ENCODE measurements around the gene MAP3K15. TPM values are rescaled to one million over a fixed set of nuclear protein-coding genes. Genes with fewer than 3 reads are reported as not detected.
A peak's percentile ranks its signal among the peaks of the same experiment; 100 is the strongest.

MAP3K15 gene
- total RNA-seq, 2 experiments from 2014 or later, result 0.21 to 0.38 TPM

GRCh38 chrX:19343085-19343534 is 172.2 kb downstream of the MAP3K15 start:
- Mint-ChIP-seq H3K4me1 (peaks cover 21% of the 10 kb centered on the region), H3K27me3 (no peaks in the 10 kb centered on the region), H3K4me3 (peak overlapping the region; percentile 81), H3K36me3 (no peaks in the 10 kb centered on the region), H3K27ac (peak overlapping the region; percentile 83), H3K9me3 (ENCODE audit: low read depth) (no peaks in the 10 kb centered on the region)
- CTCF ChIA-PET, result interaction anchor here (0.9 kb wide), 1 partner anchor 9 kb away, joined by 4 read pairs; no protein-coding TSS in a partner anchor
- ATAC-seq, result no peak
- DNase-seq, result no peak

- Mint-ChIP-seq H3K27me3 (no peaks in the 10 kb centered on the region), H3K36me3 (no peaks in the 10 kb centered on the region), H3K4me1 (peaks cover 17% of the 10 kb centered on the region), H3K27ac (no peak overlapping the region), H3K9me3 (ENCODE audit: low read depth) (no peaks in the 10 kb centered on the region), H3K4me3 (peak overlapping the region; percentile 81)
- no peak for ATAC-seq
- no peak for DNase-seq
- CTCF ChIA-PET, result interaction anchor here (0.9 kb wide), 1 partner anchor 8 kb away, joined by 4 read pairs; no protein-coding TSS in a partner anchor
Measured at GRCh38 chrX:19342331-19342906, 172.9 kb downstream of the MAP3K15 start.

GRCh38 chrX:19334945-19335626 is 180.2 kb downstream of the MAP3K15 start:
- no peaks in the 10 kb centered on the region for H3K27me3 Mint-ChIP-seq
- CTCF ChIA-PET, result interaction anchor here (0.6 to 1.4 kb wide), 5 partner anchors 8 to 501 kb away, joined by 3 to 6 read pairs (median 4); partner anchors contain the start of gene PDHA1
- no peak overlapping the region for H3K27ac Mint-ChIP-seq
- DNase-seq (peak; percentile 44), ATAC-seq (peak; percentile 51)
- no peaks in the 10 kb centered on the region for H3K36me3 Mint-ChIP-seq
- no peaks in the 10 kb centered on the region for H3K9me3 Mint-ChIP-seq (ENCODE audit: low read depth)
- H3K4me3 Mint-ChIP-seq, result no peak overlapping the region
- peaks cover 1% of the 10 kb centered on the region for H3K4me1 Mint-ChIP-seq

GRCh38 chrX:19332983-19333382 is 182.3 kb downstream of the MAP3K15 start:
- Mint-ChIP-seq H3K4me3 (no peak overlapping the region), H3K36me3 (no peaks in the 10 kb centered on the region), H3K27ac (no peak overlapping the region), H3K9me3 (ENCODE audit: low read depth) (no peaks in the 10 kb centered on the region), H3K27me3 (no peaks in the 10 kb centered on the region), H3K4me1 (peaks cover 1% of the 10 kb centered on the region)
- DNase-seq (no peak), ATAC-seq (no peak)
- CTCF ChIA-PET, result interaction anchor here (0.6 to 1.9 kb wide), 5 partner anchors 232 to 968 kb away, joined by 3 to 6 read pairs (median 4); no protein-coding TSS in a partner anchor

- no peak for ATAC-seq
- DNase-seq, result no peak
- no peaks in the 10 kb centered on the region for H3K9me3 Mint-ChIP-seq (ENCODE audit: low read depth)
- H3K27ac Mint-ChIP-seq, result no peak overlapping the region
- no peaks in the 10 kb centered on the region for H3K36me3 Mint-ChIP-seq
- H3K4me3 Mint-ChIP-seq, result no peak overlapping the region
- H3K4me1 Mint-ChIP-seq, result peaks cover 1% of the 10 kb centered on the region
- CTCF ChIA-PET, result no interaction called here
- H3K27me3 Mint-ChIP-seq, result no peaks in the 10 kb centered on the region
Measured at GRCh38 chrX:19331831-19332230, 183.5 kb downstream of the MAP3K15 start.

- Mint-ChIP-seq H3K4me1 (no peaks in the 10 kb centered on the region), H3K27ac (no peak overlapping the region), H3K4me3 (no peak overlapping the region), H3K9me3 (ENCODE audit: low read depth) (no peaks in the 10 kb centered on the region), H3K27me3 (no peaks in the 10 kb centered on the region), H3K36me3 (no peaks in the 10 kb centered on the region)
- CTCF ChIA-PET, result no interaction called here
- no peak for DNase-seq
- no peak for ATAC-seq
Measured at GRCh38 chrX:19326567-19326966, 188.7 kb downstream of the MAP3K15 start.

Other genes with a start within 250 kb of the MAP3K15 start
- 100 to 1,000 TPM; 162 to 180 TPM for gene PDHA1, start 171.6 kb downstream of the MAP3K15 start, total RNA-seq

Data from activated CD8-positive, alpha-beta memory T cell treated with anti-CD3 and anti-CD28 coated beads, Interleukin-2, amount 10 ng/mL, durations not matched to agents 7 days and 5 days (primary cell).